CD4-positive, CD25-positive, alpha-beta regulatory T cell (primary cell): ENCODE measurements around the gene STH. TPM values are rescaled to one million over a fixed set of nuclear protein-coding genes. Genes with fewer than 3 reads are reported as not detected.

Experiments used
- ATAC-seq, 2 donors: fragments of 150-1000 bp; cut with Tn5 transposase; one replicate each; pipeline ENCODE4 v1.10.0; 2021; ENCODE audit warnings: low read depth in 2 of 2, moderate number of reproducible peaks in 2 of 2, moderate library complexity in 1 of 2
- DNase-seq, 3 donors: peaks; one replicate each; pipeline versions ENCODE4 v3.0.0 to v3.0.0-alpha.2; 2012 to 2022; ENCODE audit warnings: mixed read lengths in 1 of 3
- H3K27ac ChIP-seq: one replicate; pipeline ENCODE4 v1.7.0; 2013; ENCODE audit warnings: mild to moderate bottlenecking, low read length; ENCODE audit not compliant: insufficient read depth, poor library complexity, severe bottlenecking
- H3K27me3 ChIP-seq: one replicate; pipeline ENCODE4 v1.7.0; 2013; ENCODE audit warnings: low read length; ENCODE audit not compliant: control insufficient read depth, insufficient read depth
- H3K36me3 ChIP-seq: one replicate; pipeline ENCODE4 v1.7.0; 2013; ENCODE audit warnings: mild to moderate bottlenecking, low read length, moderate library complexity; ENCODE audit not compliant: control insufficient read depth, insufficient read depth
- H3K4me1 ChIP-seq: 2 replicates; pipeline ENCODE4 v1.7.0; 2013; ENCODE audit warnings: mild to moderate bottlenecking, low read length; ENCODE audit not compliant: insufficient read depth, control insufficient read depth, poor library complexity, severe bottlenecking
- H3K4me3 ChIP-seq: one replicate; pipeline ENCODE4 v1.7.0; 2013; ENCODE audit warnings: low read depth, mild to moderate bottlenecking, low read length, moderate library complexity
- H3K9me3 ChIP-seq, 2 experiments: 1 replicate in 1 of 2; 2 replicates in 1 of 2; pipeline ENCODE4 v1.7.0; 2013; ENCODE audit warnings: low read length in 2 of 2, mild to moderate bottlenecking in 1 of 2, moderate library complexity in 1 of 2; ENCODE audit not compliant: control insufficient read depth in 2 of 2
- H3K27ac Mint-ChIP-seq, 3 donors: one replicate each; pipeline ENCODE4 v1.8.0; 2020 to 2022; ENCODE audit warnings: mild to moderate bottlenecking in 3 of 3, mixed read lengths in 3 of 3, moderate library complexity in 2 of 3
- H3K27me3 Mint-ChIP-seq: one replicate; pipeline ENCODE4 v1.8.0; 2022; ENCODE audit warnings: mild to moderate bottlenecking, mixed read lengths
- H3K36me3 Mint-ChIP-seq: one replicate; pipeline ENCODE4 v1.8.0; 2020; ENCODE audit warnings: mixed read lengths
- H3K4me1 Mint-ChIP-seq, 4 donors: one replicate each; pipeline ENCODE4 v1.8.0; 2020 to 2022; ENCODE audit warnings: mixed read lengths in 4 of 4, mild to moderate bottlenecking in 1 of 4
- H3K4me3 Mint-ChIP-seq, 4 donors: one replicate each; pipeline ENCODE4 v1.8.0; 2020 to 2022; ENCODE audit warnings: mild to moderate bottlenecking in 4 of 4, mixed read lengths in 4 of 4, moderate library complexity in 3 of 4
- H3K9me3 Mint-ChIP-seq, 7 donors: one replicate each; pipeline ENCODE4 v1.8.0; 2020 to 2022; ENCODE audit warnings: mixed read lengths in 7 of 7, mild to moderate bottlenecking in 3 of 7, moderate library complexity in 2 of 7
- polyA plus RNA-seq, 4 donors: library from polyadenylated mRNA; unstranded; fragments of 300-500 nt; fragmentation: Illumina TruSeq; gene quantifications; one replicate each; pipeline ENCODE4 v1.2.3, GENCODE V29; 2021
- total RNA-seq: library from RNA; stranded (reverse); gene quantifications from one replicate; pipeline ENCODE4 v1.2.3, GENCODE V29; 2022

Gene STH
- total and polyA plus RNA-seq, 5 donors from 2014 or later, result not detected

DNA sequence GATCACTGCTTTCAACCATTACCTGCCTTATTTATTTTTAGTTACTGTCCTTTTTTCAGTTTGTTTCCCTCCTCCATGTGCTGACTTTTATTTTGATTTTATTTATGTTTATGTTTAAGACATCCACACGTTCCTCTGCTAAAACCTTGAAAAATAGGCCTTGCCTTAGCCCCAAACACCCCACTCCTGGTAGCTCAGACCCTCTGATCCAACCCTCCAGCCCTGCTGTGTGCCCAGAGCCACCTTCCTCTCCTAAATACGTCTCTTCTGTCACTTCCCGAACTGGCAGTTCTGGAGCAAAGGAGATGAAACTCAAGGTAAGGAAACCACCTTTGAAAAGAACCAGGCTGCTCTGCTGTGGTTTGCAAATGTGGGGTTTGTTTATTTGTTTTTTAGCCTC is 9.3 kb upstream of the STH start:
- no peak for DNase-seq

DNA sequence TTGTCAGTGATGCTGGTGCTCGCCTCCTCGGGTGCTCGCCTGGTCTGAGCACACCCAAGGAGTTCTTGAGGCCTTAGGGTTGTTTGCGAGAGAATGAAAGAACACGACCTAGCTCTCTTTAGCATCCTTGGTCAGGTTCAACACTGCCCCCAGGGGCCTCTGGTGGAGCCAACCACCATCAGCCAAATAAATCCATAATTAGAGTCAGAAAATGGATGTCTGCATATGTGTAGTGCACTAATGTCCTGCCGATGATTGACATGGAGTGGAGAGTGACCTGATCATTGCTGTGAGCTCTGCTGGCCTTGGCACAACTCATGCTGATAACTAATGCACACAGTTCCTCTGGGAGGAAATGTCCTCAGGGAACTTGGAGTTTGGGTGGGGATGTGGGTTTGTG is 8.2 kb upstream of the STH start:
- Histone ChIP-seq H3K9me3 (no peaks in the 10 kb centered on the region), H3K4me1 (no peaks in the 10 kb centered on the region), H3K27ac (no peak overlapping the region), H3K27me3 (no peaks in the 10 kb centered on the region), H3K4me3 (no peak overlapping the region), H3K36me3 (no peaks in the 10 kb centered on the region)
- no peak for DNase-seq
- no peak overlapping the region for H3K4me3 Mint-ChIP-seq
- no peaks in the 10 kb centered on the region for H3K36me3 Mint-ChIP-seq
- H3K4me1 Mint-ChIP-seq, result no peaks in the 10 kb centered on the region
- peaks cover 0 to 3% (median 0%) of the 10 kb centered on the region in 7 donors for H3K9me3 Mint-ChIP-seq
- ATAC-seq, result no peak
- peaks cover 1% of the 10 kb centered on the region for H3K27me3 Mint-ChIP-seq
- no peak overlapping the region for H3K27ac Mint-ChIP-seq

More for the DNA sequence above, 9.3 kb upstream of the STH start:
- Mint-ChIP-seq H3K4me3 (no peak overlapping the region), H3K36me3 (no peaks in the 10 kb centered on the region), H3K9me3 (peaks cover 0 to 3% (median 0%) of the 10 kb centered on the region in 7 donors), H3K27ac (no peak overlapping the region), H3K4me1 (no peaks in the 10 kb centered on the region), H3K27me3 (peaks cover 10% of the 10 kb centered on the region)
- Histone ChIP-seq H3K36me3 (no peaks in the 10 kb centered on the region), H3K4me1 (no peaks in the 10 kb centered on the region), H3K27me3 (no peaks in the 10 kb centered on the region), H3K9me3 (no peaks in the 10 kb centered on the region), H3K4me3 (no peak overlapping the region), H3K27ac (no peak overlapping the region)
- ATAC-seq, result no peak

DNA sequence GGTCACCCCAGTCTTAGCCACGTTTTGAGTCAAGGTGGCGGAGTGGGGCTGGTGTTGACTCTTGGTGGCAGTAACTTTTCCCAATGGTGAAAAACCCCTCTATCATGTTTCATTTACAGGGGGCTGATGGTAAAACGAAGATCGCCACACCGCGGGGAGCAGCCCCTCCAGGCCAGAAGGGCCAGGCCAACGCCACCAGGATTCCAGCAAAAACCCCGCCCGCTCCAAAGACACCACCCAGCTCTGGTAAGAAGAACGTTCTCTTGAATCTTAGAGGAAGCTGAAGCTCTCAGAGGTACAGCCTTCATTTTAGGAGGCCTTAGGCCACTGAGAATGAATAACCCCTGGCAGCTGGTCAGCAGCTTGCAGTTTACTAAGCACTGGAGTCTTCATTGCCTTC is 7.7 kb upstream of the STH start:
- H3K36me3 Mint-ChIP-seq, result no peaks in the 10 kb centered on the region
- DNase-seq (no peak), ATAC-seq (no peak)
- H3K27ac ChIP-seq, result no peak overlapping the region
- H3K27me3 Mint-ChIP-seq, result no peaks in the 10 kb centered on the region
- peaks cover 0 to 3% (median 0%) of the 10 kb centered on the region in 7 donors for H3K9me3 Mint-ChIP-seq
- no peak overlapping the region for H3K4me3 ChIP-seq
- H3K4me1 Mint-ChIP-seq, result no peaks in the 10 kb centered on the region
- H3K27me3 ChIP-seq, result no peaks in the 10 kb centered on the region
- no peak overlapping the region for H3K27ac Mint-ChIP-seq
- no peaks in the 10 kb centered on the region for H3K9me3 ChIP-seq
- no peaks in the 10 kb centered on the region for H3K4me1 ChIP-seq
- no peak overlapping the region for H3K4me3 Mint-ChIP-seq
- no peaks in the 10 kb centered on the region for H3K36me3 ChIP-seq

DNA sequence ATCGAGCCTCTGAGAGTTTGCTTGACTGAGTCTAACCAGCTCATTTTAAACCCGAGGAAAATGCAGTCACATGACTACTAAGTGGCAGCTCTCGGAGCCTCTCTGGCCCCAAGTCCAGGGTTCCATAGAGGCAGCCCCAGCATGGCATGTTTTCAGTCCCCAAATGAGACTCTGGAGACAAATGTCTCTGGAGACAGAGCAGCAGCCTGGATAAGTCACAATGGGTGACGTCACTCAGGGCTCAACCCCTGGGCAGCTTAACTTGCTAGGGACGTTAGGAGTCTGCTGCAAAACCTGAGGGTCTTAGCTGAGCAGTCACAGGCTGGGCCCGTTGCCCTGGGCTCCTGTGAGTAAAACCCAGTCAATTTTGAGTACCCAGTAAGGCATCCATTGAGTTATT is 6.9 kb upstream of the STH start:
- H3K4me1 Mint-ChIP-seq, result no peaks in the 10 kb centered on the region
- H3K4me3 Mint-ChIP-seq, result no peak overlapping the region
- peaks cover 0 to 3% (median 0%) of the 10 kb centered on the region in 7 donors for H3K9me3 Mint-ChIP-seq
- H3K27me3 Mint-ChIP-seq, result no peaks in the 10 kb centered on the region
- DNase-seq (no peak), ATAC-seq (no peak)
- no peak overlapping the region for H3K4me3 ChIP-seq
- H3K36me3 ChIP-seq, result no peaks in the 10 kb centered on the region
- no peaks in the 10 kb centered on the region for H3K27me3 ChIP-seq
- H3K36me3 Mint-ChIP-seq, result no peaks in the 10 kb centered on the region
- no peak overlapping the region for H3K27ac ChIP-seq
- no peaks in the 10 kb centered on the region for H3K4me1 ChIP-seq
- H3K27ac Mint-ChIP-seq, result no peak overlapping the region
- H3K9me3 ChIP-seq, result no peaks in the 10 kb centered on the region

DNA sequence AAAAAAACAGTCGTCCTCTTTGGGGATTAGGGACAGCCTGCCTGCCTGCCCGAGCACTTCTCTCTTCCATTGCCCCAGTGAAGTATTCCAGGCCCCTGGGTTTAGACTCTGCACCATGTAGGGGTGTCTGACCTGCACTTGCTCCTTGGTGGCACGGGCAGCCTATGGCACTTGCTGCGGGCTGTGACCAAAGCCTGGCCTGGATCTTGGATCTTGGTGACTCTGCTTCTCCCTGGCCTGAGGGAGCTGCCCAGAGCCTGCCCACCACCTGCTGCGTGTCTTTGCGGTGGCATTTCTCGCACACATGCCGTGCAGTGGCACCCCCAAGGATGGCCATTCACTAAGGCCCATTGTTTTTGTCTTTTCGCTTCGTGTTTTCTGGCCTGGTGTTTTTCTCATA is 6.1 kb upstream of the STH start:
- H3K36me3 Mint-ChIP-seq, result no peaks in the 10 kb centered on the region
- Histone ChIP-seq H3K9me3 (no peaks in the 10 kb centered on the region), H3K27ac (no peak overlapping the region), H3K4me3 (no peak overlapping the region), H3K4me1 (no peaks in the 10 kb centered on the region), H3K27me3 (no peaks in the 10 kb centered on the region), H3K36me3 (no peaks in the 10 kb centered on the region)
- no peaks in the 10 kb centered on the region for H3K4me1 Mint-ChIP-seq
- DNase-seq, result no peak
- H3K27me3 Mint-ChIP-seq, result no peaks in the 10 kb centered on the region
- peaks cover 0 to 3% (median 0%) of the 10 kb centered on the region in 7 donors for H3K9me3 Mint-ChIP-seq
- no peak overlapping the region for H3K27ac Mint-ChIP-seq
- no peak for ATAC-seq
- H3K4me3 Mint-ChIP-seq, result no peak overlapping the region

DNA sequence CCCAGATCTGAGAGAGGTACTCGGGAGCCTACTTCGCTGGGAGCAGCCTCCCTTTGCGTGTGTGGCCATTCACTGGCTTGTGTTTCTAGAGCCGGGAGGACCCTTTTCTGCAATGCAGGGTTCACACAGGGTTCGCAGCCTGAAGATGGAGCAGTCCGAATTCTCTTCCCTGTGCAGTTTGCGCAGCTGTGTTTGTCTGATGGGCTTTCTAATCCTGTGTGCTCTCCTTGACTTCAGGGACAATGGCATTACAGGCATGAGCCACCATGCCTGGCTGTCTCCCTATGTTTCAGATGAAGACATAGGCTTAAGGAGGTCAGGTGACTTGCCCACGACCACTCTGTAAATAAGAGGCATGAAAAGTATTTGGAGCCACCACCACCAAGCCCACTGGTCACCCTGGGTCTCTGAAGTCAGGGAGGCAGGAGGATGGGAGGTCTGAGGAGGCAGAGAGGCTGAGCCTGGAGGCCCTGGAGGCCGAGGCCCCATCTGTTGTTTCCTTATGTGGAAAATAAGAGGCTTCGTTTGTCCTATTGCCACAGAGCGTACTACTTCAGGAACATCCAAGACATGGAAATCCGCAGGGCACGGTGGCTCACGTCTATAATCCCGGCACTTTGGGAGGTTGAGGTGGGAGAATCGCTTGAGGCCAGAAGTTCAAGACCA is 5.0 kb upstream of the STH start:
- no peaks in the 10 kb centered on the region for H3K27me3 Mint-ChIP-seq
- H3K27ac ChIP-seq, result no peak overlapping the region
- ATAC-seq (no peak), DNase-seq (no peak)
- H3K9me3 ChIP-seq, result no peaks in the 10 kb centered on the region
- H3K4me1 Mint-ChIP-seq, result no peaks in the 10 kb centered on the region
- H3K27me3 ChIP-seq, result no peaks in the 10 kb centered on the region
- H3K4me3 Mint-ChIP-seq, result no peak overlapping the region
- H3K4me3 ChIP-seq, result no peak overlapping the region
- H3K36me3 ChIP-seq, result no peaks in the 10 kb centered on the region
- no peak overlapping the region for H3K27ac Mint-ChIP-seq
- H3K4me1 ChIP-seq, result no peaks in the 10 kb centered on the region
- peaks cover 0 to 3% (median 0%) of the 10 kb centered on the region in 7 donors for H3K9me3 Mint-ChIP-seq
- no peaks in the 10 kb centered on the region for H3K36me3 Mint-ChIP-seq

DNA sequence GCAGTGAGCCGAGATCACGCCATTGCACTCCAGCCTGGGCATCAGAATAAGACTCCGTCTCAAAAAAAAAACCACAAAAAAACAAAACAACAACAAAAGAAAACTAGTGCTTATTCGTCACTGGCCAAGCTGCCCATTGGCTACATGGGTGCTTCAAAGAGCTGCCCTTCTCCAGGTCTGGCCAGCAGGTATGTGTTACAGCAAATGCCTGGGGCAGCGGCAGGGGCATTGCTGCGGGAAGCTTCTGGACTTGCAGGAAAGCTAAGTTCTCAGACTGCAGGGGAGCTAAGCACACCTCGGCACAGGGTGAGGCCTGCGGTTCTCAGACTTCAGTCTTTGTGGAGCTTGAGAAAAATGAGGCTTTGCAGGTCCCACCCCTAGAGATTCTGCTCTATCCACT is 4.1 kb upstream of the STH start:
- Mint-ChIP-seq H3K27ac (no peak overlapping the region), H3K9me3 (peaks cover 0 to 3% (median 0%) of the 10 kb centered on the region in 7 donors), H3K4me1 (no peaks in the 10 kb centered on the region), H3K4me3 (no peak overlapping the region), H3K27me3 (no peaks in the 10 kb centered on the region), H3K36me3 (no peaks in the 10 kb centered on the region)
- DNase-seq (no peak), ATAC-seq (no peak)
- Histone ChIP-seq H3K27me3 (no peaks in the 10 kb centered on the region), H3K4me3 (no peak overlapping the region), H3K4me1 (no peaks in the 10 kb centered on the region), H3K36me3 (no peaks in the 10 kb centered on the region), H3K27ac (no peak overlapping the region), H3K9me3 (no peaks in the 10 kb centered on the region)

DNA sequence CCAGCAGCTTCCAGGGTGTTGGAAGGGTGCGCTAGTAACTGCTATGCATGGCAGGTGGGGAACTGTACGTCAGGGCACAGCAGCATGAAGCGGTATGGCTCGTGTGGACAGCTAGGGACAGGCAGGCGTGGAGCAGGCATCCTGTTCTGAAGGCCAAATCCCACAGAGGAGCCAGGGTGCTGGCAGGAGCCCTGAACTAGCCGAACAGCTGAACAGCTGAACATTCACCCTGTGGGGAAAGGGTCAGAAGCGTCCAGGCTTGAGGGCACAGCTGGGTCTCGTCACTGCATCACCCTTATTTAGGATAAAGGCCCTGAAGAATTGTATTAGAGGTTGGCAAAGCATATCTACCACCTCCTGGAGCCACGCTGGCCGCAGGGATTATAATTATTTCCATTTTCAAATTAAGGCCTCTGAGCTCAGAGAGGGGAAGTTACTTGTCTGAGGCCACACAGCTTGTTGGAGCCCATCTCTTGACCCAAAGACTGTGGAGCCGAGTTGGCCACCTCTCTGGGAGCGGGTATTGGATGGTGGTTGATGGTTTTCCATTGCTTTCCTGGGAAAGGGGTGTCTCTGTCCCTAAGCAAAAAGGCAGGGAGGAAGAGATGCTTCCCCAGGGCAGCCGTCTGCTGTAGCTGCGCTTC is 3.3 kb upstream of the STH start:
- H3K9me3 ChIP-seq, result no peaks in the 10 kb centered on the region
- H3K4me1 ChIP-seq, result no peaks in the 10 kb centered on the region
- no peaks in the 10 kb centered on the region for H3K36me3 ChIP-seq
- H3K27me3 ChIP-seq, result no peaks in the 10 kb centered on the region
- ATAC-seq (no peak), DNase-seq (no peak)
- no peak overlapping the region for H3K4me3 Mint-ChIP-seq
- H3K27ac ChIP-seq, result no peak overlapping the region
- no peaks in the 10 kb centered on the region for H3K36me3 Mint-ChIP-seq
- no peak overlapping the region for H3K4me3 ChIP-seq
- no peak overlapping the region for H3K27ac Mint-ChIP-seq
- H3K27me3 Mint-ChIP-seq, result no peaks in the 10 kb centered on the region
- no peaks in the 10 kb centered on the region for H3K4me1 Mint-ChIP-seq
- H3K9me3 Mint-ChIP-seq, result peaks cover 0 to under 1% (median 0%) of the 10 kb centered on the region in 7 donors
